WERI-Rb-1 (cell line): ENCODE data around the gene MEGF11.
"Not testable (repeated sequence)": the region's sequence is repeated elsewhere in the genome, so short reads cannot be mapped to it uniquely, and the experiment has no call there.

Experiments
- DNase-seq: peaks from one replicate; pipeline ENCODE4 v3.0.0-alpha.2; 2020
- H3K27ac ChIP-seq: fragments of 250-450 bp; sonication (Bioruptor Pico); 2 replicates; pipeline ENCODE4 v1.5.1; 2020; ENCODE audit warnings: mild to moderate bottlenecking, moderate library complexity
- H3K27me3 ChIP-seq: fragments of 250-450 bp; sonication (Bioruptor Pico); 2 replicates; pipeline ENCODE4 v1.5.1; 2021; ENCODE audit warnings: mild to moderate bottlenecking, low read depth, moderate library complexity; ENCODE audit not compliant: insufficient read depth, severe bottlenecking
- H3K36me3 ChIP-seq: fragments of 250-450 bp; sonication (Bioruptor Pico); 2 replicates; pipeline ENCODE4 v1.5.1; 2020; ENCODE audit warnings: mild to moderate bottlenecking, moderate library complexity
- H3K4me3 ChIP-seq: 2 replicates; pipeline ENCODE4 v1.5.1; 2011; ENCODE audit warnings: low read depth, mild to moderate bottlenecking, control low read depth, low read length
- H3K9me3 ChIP-seq: fragments of 250-450 bp; sonication (Bioruptor Pico); 2 replicates; pipeline ENCODE4 v1.5.1; 2021; ENCODE audit warnings: mild to moderate bottlenecking, moderate library complexity; ENCODE audit not compliant: severe bottlenecking
- TF ChIP-seq, protein P1 (sequence below): IDR thresholded peaks from 2 replicates; pipeline ENCODE4 v1.5.1; 2011; ENCODE audit warnings: low read depth, mild to moderate bottlenecking, control low read depth, inconsistent platforms, low read length

The MEGF11 gene

DNA sequence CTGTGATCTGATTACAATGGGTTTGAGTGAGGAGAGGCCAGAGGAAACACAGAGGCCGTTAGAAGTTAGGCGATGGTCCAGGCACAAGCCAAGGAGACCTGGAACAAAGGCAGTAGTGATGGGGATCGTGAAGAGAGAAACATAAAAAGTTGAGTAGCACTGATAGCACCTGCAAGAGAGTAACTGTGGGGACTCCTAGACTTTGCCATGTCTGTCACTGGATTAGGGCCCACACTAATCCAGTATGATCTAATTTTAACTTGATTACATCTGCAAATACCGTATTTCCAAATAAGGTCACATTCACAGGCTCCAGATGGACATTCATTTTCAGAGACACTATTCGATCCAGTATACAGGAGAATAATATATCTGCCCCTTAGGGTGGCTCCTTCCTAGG lies 239.5 kb downstream of the MEGF11 start:
- H3K4me3 ChIP-seq: no peak overlapping the region
- H3K36me3 ChIP-seq: no peaks in the 10 kb centered on the region
- no peaks in the 10 kb centered on the region for H3K27me3 ChIP-seq
- no peaks in the 10 kb centered on the region for H3K9me3 ChIP-seq
- peak overlapping the region; percentile 54 for H3K27ac ChIP-seq
- TF ChIP-seq, protein P1, sequence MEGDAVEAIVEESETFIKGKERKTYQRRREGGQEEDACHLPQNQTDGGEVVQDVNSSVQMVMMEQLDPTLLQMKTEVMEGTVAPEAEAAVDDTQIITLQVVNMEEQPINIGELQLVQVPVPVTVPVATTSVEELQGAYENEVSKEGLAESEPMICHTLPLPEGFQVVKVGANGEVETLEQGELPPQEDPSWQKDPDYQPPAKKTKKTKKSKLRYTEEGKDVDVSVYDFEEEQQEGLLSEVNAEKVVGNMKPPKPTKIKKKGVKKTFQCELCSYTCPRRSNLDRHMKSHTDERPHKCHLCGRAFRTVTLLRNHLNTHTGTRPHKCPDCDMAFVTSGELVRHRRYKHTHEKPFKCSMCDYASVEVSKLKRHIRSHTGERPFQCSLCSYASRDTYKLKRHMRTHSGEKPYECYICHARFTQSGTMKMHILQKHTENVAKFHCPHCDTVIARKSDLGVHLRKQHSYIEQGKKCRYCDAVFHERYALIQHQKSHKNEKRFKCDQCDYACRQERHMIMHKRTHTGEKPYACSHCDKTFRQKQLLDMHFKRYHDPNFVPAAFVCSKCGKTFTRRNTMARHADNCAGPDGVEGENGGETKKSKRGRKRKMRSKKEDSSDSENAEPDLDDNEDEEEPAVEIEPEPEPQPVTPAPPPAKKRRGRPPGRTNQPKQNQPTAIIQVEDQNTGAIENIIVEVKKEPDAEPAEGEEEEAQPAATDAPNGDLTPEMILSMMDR: no peak
- DNase-seq: no peak

DNA sequence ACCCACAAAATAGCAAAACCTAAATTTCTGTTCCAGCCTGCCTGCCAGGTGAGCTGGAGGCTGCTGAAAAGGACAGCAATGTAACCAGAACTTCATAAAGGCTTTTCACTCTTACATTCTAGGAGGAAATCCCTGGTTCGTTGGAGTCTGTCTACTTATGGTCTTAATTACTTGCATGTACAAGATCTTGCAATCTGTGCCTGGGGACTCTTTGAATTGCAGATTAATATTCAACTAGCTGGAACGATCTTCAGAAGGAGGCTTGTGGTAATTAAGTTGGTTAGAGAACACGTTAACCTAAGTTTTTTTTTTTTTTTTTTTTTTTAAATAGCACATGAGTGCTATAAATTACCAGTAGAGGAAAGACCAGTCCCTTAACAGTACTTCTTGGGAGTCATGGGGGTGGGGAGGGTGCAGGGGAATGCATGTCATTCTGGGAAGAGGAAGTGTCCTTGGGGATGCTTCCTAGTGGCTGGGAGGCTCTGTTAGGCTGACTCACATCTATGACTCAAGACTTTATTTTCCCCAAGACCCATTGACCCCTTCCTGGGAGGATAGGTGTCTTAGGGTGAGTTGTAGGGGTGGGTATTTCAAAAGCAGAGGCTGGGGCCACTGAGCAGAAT lies 244.5 kb downstream of the MEGF11 start:
- H3K36me3 ChIP-seq: no peaks in the 10 kb centered on the region
- TF ChIP-seq, protein P1: no peak
- DNase-seq: no peak
- no peaks in the 10 kb centered on the region for H3K9me3 ChIP-seq
- no peaks in the 10 kb centered on the region for H3K27me3 ChIP-seq
- no peak overlapping the region for H3K27ac ChIP-seq
- H3K4me3 ChIP-seq: no peak overlapping the region

DNA sequence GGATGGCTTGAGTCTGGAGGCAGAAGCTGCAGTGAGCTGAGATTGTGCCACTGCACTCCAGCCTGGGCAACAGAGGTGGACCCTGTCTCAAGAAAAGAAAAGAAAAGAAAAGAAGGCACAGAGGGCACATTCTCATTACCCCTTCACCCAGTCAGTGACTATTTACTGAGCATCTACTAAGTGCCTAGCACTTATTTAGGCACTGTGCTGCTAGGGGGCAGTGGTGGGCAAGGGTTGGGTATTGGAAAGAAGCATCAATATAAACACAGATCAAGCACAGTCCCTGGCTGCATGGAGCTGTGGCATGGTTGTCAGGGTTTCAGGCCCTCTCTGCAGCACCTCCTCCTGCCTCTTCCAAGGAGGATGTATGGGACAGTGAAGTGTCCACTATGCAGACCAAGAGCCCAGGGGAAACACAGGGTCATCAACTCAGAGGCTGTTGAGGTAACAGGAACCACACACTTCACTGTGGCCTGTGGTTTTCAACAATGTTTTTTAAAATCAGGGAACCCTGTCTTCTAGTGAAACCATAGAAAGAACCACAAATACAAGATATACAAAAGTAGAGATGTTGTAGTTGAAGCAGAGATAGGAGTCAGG lies 245.8 kb downstream of the MEGF11 start:
- Histone ChIP-seq H3K27me3 (no peaks in the 10 kb centered on the region), H3K36me3 (no peaks in the 10 kb centered on the region), H3K9me3 (no peaks in the 10 kb centered on the region), H3K27ac (no peak overlapping the region), H3K4me3 (no peak overlapping the region)
- TF ChIP-seq, protein P1: no peak
- no peak for DNase-seq

DNA sequence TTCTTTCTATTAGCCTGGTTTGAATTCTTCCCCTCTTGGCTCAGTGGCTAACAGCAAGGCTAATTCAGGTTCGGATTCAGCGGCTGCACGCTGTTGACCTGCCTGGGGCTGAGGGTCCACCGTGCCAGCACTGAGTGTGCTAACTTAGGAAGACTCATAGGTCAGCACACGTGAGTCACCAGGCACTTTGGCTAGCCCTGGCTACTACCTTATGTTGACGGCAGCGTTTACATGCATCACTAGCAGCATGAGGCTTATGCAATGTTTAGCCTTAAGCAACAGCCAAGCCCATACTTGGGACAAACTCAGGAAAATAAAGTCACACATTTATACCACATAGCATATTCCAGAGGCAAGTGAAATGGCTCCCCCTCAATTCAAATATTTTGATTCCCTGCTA lies 246.6 kb downstream of the MEGF11 start:
- TF ChIP-seq, protein P1: no peak
- no peaks in the 10 kb centered on the region for H3K9me3 ChIP-seq
- DNase-seq: no peak
- H3K36me3 ChIP-seq: no peaks in the 10 kb centered on the region
- no peak overlapping the region for H3K27ac ChIP-seq
- H3K27me3 ChIP-seq: no peaks in the 10 kb centered on the region
- no peak overlapping the region for H3K4me3 ChIP-seq

DNA sequence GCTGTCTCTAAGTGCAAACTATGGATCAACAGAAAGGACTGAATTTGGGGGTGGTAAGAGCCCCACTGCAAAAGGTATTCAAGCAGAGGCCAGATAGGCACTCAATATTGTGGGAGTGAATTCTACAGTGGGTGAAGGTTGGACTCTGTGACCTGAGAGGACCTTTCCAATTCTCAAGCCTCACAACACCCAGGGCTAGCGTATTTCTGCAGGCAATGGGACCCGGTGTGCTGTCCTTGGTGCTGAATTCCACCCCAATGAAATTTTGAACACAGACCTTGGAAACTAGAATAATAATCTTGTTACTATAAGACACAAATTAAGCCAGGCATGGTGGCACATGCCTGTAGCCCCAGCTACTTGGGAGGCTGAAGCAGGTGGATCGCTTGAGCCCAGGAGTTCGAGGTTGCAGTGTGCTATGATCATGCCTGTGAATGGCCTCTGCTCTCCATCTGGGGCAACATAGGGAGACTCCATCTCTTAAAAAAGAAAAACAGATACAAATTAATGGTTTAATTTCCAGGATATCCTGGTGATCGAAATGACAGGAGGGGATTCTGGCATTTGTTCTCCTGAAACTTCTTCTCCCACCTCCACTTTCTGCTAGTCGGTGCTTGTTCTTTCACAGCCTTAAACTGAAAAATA lies 248.8 kb downstream of the MEGF11 start:
- no peaks in the 10 kb centered on the region for H3K27me3 ChIP-seq

DNA sequence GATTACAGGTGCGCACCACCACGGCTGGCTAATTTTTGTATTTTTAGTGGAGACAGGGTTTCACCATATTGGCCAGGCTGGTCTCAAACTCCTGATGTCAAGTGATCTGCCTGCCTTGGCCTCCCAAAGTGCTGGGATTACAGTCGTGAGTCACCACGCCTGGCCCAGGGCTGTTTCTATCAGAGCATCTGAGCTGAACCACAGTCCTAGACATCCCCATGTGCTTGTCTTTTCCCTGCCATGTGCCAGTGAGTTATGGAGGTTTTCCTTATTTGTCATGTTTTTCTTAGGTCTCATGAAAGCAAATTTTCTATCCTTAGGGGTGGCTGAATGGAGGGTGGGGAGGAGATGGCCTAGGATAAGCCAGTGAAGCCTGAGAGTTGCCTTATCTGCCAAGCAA lies 250.4 kb downstream of the MEGF11 start:
- not testable (repeated sequence) for H3K27me3 ChIP-seq, DNase-seq, H3K4me3 ChIP-seq, H3K9me3 ChIP-seq, H3K27ac ChIP-seq, H3K36me3 ChIP-seq

More for the DNA sequence above, 248.8 kb downstream of the MEGF11 start:
- no peaks in the 10 kb centered on the region for H3K36me3 ChIP-seq
- no peak overlapping the region for H3K27ac ChIP-seq
- DNase-seq: no peak
- no peak overlapping the region for H3K4me3 ChIP-seq
- no peaks in the 10 kb centered on the region for H3K9me3 ChIP-seq
- TF ChIP-seq, protein P1: no peak
